ENCODE results near the gene NEK1. TPM values are rescaled to one million over a fixed set of nuclear protein-coding genes. Genes with fewer than 3 reads are reported as not detected.
"Not testable (repeated sequence)": the region's sequence is repeated elsewhere in the genome, so short reads cannot be mapped to it uniquely, and the experiment has no call there.

NEK1 gene
- total RNA-seq, 2 experiments from 2014 or later: 15.7 to 16.7 TPM

- Mint-ChIP-seq H3K9me3 (ENCODE audit: insufficient read depth) (no peaks in the 10 kb centered on the region), H3K4me3 (no peak overlapping the region), H3K4me1 (ENCODE audit: low read depth) (peaks cover 7% of the 10 kb centered on the region), H3K36me3 (ENCODE audit: low read depth) (peaks cover 21% of the 10 kb centered on the region), H3K27me3 (ENCODE audit: low read depth) (no peaks in the 10 kb centered on the region), H3K27ac (no peak overlapping the region)
- ATAC-seq (no peak), DNase-seq (no peak)
- POLR2A ChIA-PET: no interaction called here
- CTCF ChIA-PET: no interaction called here
Observed at GRCh38 chr4:169583563-169583962, 28.8 kb downstream of the NEK1 start.

- Mint-ChIP-seq H3K9me3 (ENCODE audit: insufficient read depth) (no peaks in the 10 kb centered on the region), H3K27ac (no peak overlapping the region), H3K27me3 (ENCODE audit: low read depth) (no peaks in the 10 kb centered on the region), H3K4me1 (ENCODE audit: low read depth) (peaks cover 7% of the 10 kb centered on the region), H3K36me3 (ENCODE audit: low read depth) (peaks cover 21% of the 10 kb centered on the region), H3K4me3 (no peak overlapping the region)
- no peak for ATAC-seq
- ChIA-PET CTCF (no interaction called here), POLR2A (no interaction called here)
- no peak for DNase-seq
Observed at GRCh38 chr4:169582706-169583105, 29.7 kb downstream of the NEK1 start.

GRCh38 chr4:169582203-169582602, 30.2 kb downstream of the NEK1 start:
- DNase-seq (no peak), ATAC-seq (no peak)
- CTCF ChIA-PET: no interaction called here
- Mint-ChIP-seq H3K4me1 (ENCODE audit: low read depth) (peaks cover 7% of the 10 kb centered on the region), H3K9me3 (ENCODE audit: insufficient read depth) (no peaks in the 10 kb centered on the region), H3K27ac (no peak overlapping the region), H3K27me3 (ENCODE audit: low read depth) (no peaks in the 10 kb centered on the region), H3K4me3 (no peak overlapping the region), H3K36me3 (ENCODE audit: low read depth) (peaks cover 17% of the 10 kb centered on the region)
- POLR2A ChIA-PET: no interaction called here

- H3K4me1 Mint-ChIP-seq (ENCODE audit: low read depth): peaks cover 7% of the 10 kb centered on the region
- H3K27me3 Mint-ChIP-seq (ENCODE audit: low read depth): no peaks in the 10 kb centered on the region
- POLR2A ChIA-PET: interaction anchor here (0.6 kb wide), 1 partner anchor 41 kb away, joined by 5 read pairs; no protein-coding TSS in a partner anchor
- ATAC-seq (peak; percentile 39), DNase-seq (no peak)
- CTCF ChIA-PET: no interaction called here
- H3K9me3 Mint-ChIP-seq (ENCODE audit: insufficient read depth): no peaks in the 10 kb centered on the region
- no peak overlapping the region for H3K4me3 Mint-ChIP-seq
- peaks cover 37% of the 10 kb centered on the region for H3K36me3 Mint-ChIP-seq (ENCODE audit: low read depth)
- no peak overlapping the region for H3K27ac Mint-ChIP-seq
Observed at GRCh38 chr4:169573889-169574288, 38.5 kb downstream of the NEK1 start.

GRCh38 chr4:169571435-169571834, 40.9 kb downstream of the NEK1 start:
- CTCF ChIA-PET: no interaction called here
- Mint-ChIP-seq H3K27ac (no peak overlapping the region), H3K4me3 (no peak overlapping the region), H3K9me3 (ENCODE audit: insufficient read depth) (no peaks in the 10 kb centered on the region), H3K4me1 (ENCODE audit: low read depth) (peaks cover 9% of the 10 kb centered on the region), H3K27me3 (ENCODE audit: low read depth) (no peaks in the 10 kb centered on the region), H3K36me3 (ENCODE audit: low read depth) (peaks cover 36% of the 10 kb centered on the region)
- ATAC-seq (no peak), DNase-seq (no peak)
- POLR2A ChIA-PET: no interaction called here

GRCh38 chr4:169571012-169571411, 41.4 kb downstream of the NEK1 start:
- CTCF ChIA-PET; H3K4me3 Mint-ChIP-seq; H3K27ac Mint-ChIP-seq; ATAC-seq; H3K9me3 Mint-ChIP-seq (ENCODE audit: insufficient read depth); H3K27me3 Mint-ChIP-seq (ENCODE audit: low read depth); POLR2A ChIA-PET; DNase-seq: not testable (repeated sequence)
- peaks cover 35% of the 10 kb centered on the region for H3K36me3 Mint-ChIP-seq (ENCODE audit: low read depth)
- peaks cover 12% of the 10 kb centered on the region for H3K4me1 Mint-ChIP-seq (ENCODE audit: low read depth)

GRCh38 chr4:169570266-169570665, 42.1 kb downstream of the NEK1 start:
- H3K27me3 Mint-ChIP-seq (ENCODE audit: low read depth); DNase-seq; H3K9me3 Mint-ChIP-seq (ENCODE audit: insufficient read depth); ATAC-seq; CTCF ChIA-PET; H3K4me3 Mint-ChIP-seq; H3K27ac Mint-ChIP-seq; POLR2A ChIA-PET: not testable (repeated sequence)
- Mint-ChIP-seq H3K4me1 (ENCODE audit: low read depth) (peaks cover 14% of the 10 kb centered on the region), H3K36me3 (ENCODE audit: low read depth) (peaks cover 31% of the 10 kb centered on the region)

GRCh38 chr4:169569188-169569587, 43.2 kb downstream of the NEK1 start:
- Mint-ChIP-seq H3K4me1 (ENCODE audit: low read depth) (peaks cover 14% of the 10 kb centered on the region), H3K36me3 (ENCODE audit: low read depth) (peaks cover 23% of the 10 kb centered on the region)
- POLR2A ChIA-PET; DNase-seq; H3K27me3 Mint-ChIP-seq (ENCODE audit: low read depth); H3K9me3 Mint-ChIP-seq (ENCODE audit: insufficient read depth); H3K4me3 Mint-ChIP-seq; ATAC-seq; CTCF ChIA-PET; H3K27ac Mint-ChIP-seq: not testable (repeated sequence)

- no peak for ATAC-seq
- H3K9me3 Mint-ChIP-seq (ENCODE audit: insufficient read depth): no peaks in the 10 kb centered on the region
- H3K4me3 Mint-ChIP-seq: no peak overlapping the region
- H3K27me3 Mint-ChIP-seq (ENCODE audit: low read depth): no peaks in the 10 kb centered on the region
- H3K4me1 Mint-ChIP-seq (ENCODE audit: low read depth): peaks cover 7% of the 10 kb centered on the region
- DNase-seq: no peak
- ChIA-PET POLR2A (no interaction called here), CTCF (interaction anchor here (2.2 kb wide), 1 partner anchor 45 kb away, joined by 7 read pairs; no protein-coding TSS in a partner anchor)
- H3K27ac Mint-ChIP-seq: no peak overlapping the region
- H3K36me3 Mint-ChIP-seq (ENCODE audit: low read depth): peaks cover 14% of the 10 kb centered on the region
Observed at GRCh38 chr4:169567916-169568315, 44.5 kb downstream of the NEK1 start.

GRCh38 chr4:169566021-169566818, 46.2 kb downstream of the NEK1 start:
- peaks cover 7% of the 10 kb centered on the region for H3K4me1 Mint-ChIP-seq (ENCODE audit: low read depth)
- ChIA-PET CTCF (interaction anchor here (0.9 to 2.8 kb wide), 15 partner anchors 9 to 645 kb away, joined by 3 to 20 read pairs (median 4); partner anchors contain the start of gene CBR4), POLR2A (interaction anchor here (0.7 kb wide), 1 partner anchor 35 kb away, joined by 4 read pairs; no protein-coding TSS in a partner anchor)
- peak; percentile 68 for ATAC-seq
- H3K36me3 Mint-ChIP-seq (ENCODE audit: low read depth): peaks cover 5% of the 10 kb centered on the region
- H3K27me3 Mint-ChIP-seq (ENCODE audit: low read depth): no peaks in the 10 kb centered on the region
- peak overlapping the region; percentile 34 for H3K27ac Mint-ChIP-seq
- peak; percentile 49 for DNase-seq
- no peak overlapping the region for H3K4me3 Mint-ChIP-seq
- H3K9me3 Mint-ChIP-seq (ENCODE audit: insufficient read depth): no peaks in the 10 kb centered on the region

GRCh38 chr4:169565606-169566005, 46.8 kb downstream of the NEK1 start:
- H3K9me3 Mint-ChIP-seq (ENCODE audit: insufficient read depth): no peaks in the 10 kb centered on the region

GRCh38 chr4:169557061-169557636, 55.2 kb downstream of the NEK1 start:
- Mint-ChIP-seq H3K4me3 (no peak overlapping the region), H3K27ac (no peak overlapping the region), H3K4me1 (ENCODE audit: low read depth) (no peaks in the 10 kb centered on the region), H3K9me3 (ENCODE audit: insufficient read depth) (no peaks in the 10 kb centered on the region), H3K36me3 (ENCODE audit: low read depth) (peaks cover 33% of the 10 kb centered on the region), H3K27me3 (ENCODE audit: low read depth) (no peaks in the 10 kb centered on the region)
- ChIA-PET POLR2A (no interaction called here), CTCF (interaction anchor here (1.0 kb wide), 1 partner anchor 9 kb away, joined by 3 read pairs; no protein-coding TSS in a partner anchor)
- no peak for ATAC-seq
- DNase-seq: no peak

More at GRCh38 chr4:169565606-169566005, 46.8 kb downstream of the NEK1 start:
- H3K4me1 Mint-ChIP-seq (ENCODE audit: low read depth): peaks cover 7% of the 10 kb centered on the region
- no peak overlapping the region for H3K27ac Mint-ChIP-seq
- H3K27me3 Mint-ChIP-seq (ENCODE audit: low read depth): no peaks in the 10 kb centered on the region
- ChIA-PET POLR2A (no interaction called here), CTCF (interaction anchor here (0.9 to 2.8 kb wide), 14 partner anchors 8 to 643 kb away, joined by 3 to 20 read pairs (median 4); partner anchors contain the start of gene CBR4)
- no peak overlapping the region for H3K4me3 Mint-ChIP-seq
- DNase-seq (no peak), ATAC-seq (no peak)
- peaks cover 6% of the 10 kb centered on the region for H3K36me3 Mint-ChIP-seq (ENCODE audit: low read depth)
